Prostate gland (tissue), 2 donors: ENCODE measurements around the gene SHISAL2A.

Source experiments
- CTCF ChIP-seq, 4 experiments: fragments of 200-600 bp in 2 of 4; fragments of 450-650 bp in 2 of 4; sonication (generic) in 2 of 4; IDR thresholded peaks; 1 replicate in 3 of 4; 2 replicates in 1 of 4; pipeline ENCODE4 v1.5.1; 2016 to 2019; ENCODE audit warnings: antibody characterized with exemption in 4 of 4, mild to moderate bottlenecking in 2 of 4, moderate library complexity in 2 of 4
- POLR2A ChIP-seq: fragments of 450-650 bp; IDR thresholded peaks from one replicate; pipeline ENCODE4 v1.6.1; 2016; ENCODE audit warnings: antibody characterized with exemption, mild to moderate bottlenecking
- POLR2AphosphoS5 ChIP-seq: sonication (generic); formaldehyde crosslinking; IDR thresholded peaks from one replicate; pipeline ENCODE4 v1.6.1; 2017; ENCODE audit warnings: antibody characterized with exemption

DNA sequence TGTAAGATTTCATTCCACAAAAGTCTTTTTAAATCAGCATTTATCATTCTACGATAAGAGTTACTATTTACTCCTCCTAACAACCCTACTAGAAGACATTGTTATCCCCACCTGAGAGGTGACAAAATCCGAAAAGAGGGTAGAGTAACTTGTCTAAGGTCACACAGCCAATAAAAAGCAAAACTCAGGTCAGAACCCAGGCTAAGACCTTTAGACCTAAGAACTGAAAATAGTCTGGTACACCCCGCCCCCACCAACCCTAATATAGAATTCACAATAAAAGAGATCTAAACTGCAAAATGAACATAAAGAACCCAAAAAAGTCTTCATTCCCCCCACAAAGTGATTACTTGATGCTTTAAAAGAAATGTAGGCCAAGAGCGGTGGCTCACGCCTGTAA is 46.5 kb downstream of the SHISAL2A start:
- no peak for TF ChIP-seq CTCF (IDR thresholded peaks at IDR 0.05)
- TF ChIP-seq POLR2A: no peak
- TF ChIP-seq POLR2AphosphoS5: no peak
